HG02571 (cell line): Measurements from ENCODE around the gene CLN6.
"Not testable (repeated sequence)": the region's sequence is repeated elsewhere in the genome, so short reads cannot be mapped to it uniquely, and the experiment has no call there.

Source experiments
- ATAC-seq: cut with Tn5 transposase; IDR thresholded peaks from one replicate; pipeline ENCODE4 v1.9.1; 2021; ENCODE audit warnings: mild to moderate bottlenecking, moderate library complexity; ENCODE audit not compliant: unreplicated experiment

Gene CLN6

DNA sequence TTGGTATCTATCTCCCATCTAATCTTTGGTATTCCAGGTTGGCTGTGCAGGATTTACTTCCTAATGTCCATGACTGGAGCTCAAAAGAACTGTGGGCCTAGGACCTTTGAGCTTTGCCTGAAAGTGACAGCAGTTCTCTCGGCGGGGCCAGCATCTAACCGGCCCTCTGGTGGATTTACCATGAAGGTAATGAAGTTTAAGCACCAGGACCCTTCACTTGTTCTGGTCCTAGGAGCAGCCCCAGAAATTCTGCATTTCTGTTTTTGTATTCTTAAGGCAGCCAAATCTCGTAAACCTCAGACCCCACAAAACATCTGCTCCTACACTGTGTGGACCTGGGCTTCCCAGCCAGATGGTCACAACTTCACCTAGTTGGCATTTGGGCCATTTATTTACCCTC is 37.4 kb downstream of the CLN6 start:
- ATAC-seq = no peak

DNA sequence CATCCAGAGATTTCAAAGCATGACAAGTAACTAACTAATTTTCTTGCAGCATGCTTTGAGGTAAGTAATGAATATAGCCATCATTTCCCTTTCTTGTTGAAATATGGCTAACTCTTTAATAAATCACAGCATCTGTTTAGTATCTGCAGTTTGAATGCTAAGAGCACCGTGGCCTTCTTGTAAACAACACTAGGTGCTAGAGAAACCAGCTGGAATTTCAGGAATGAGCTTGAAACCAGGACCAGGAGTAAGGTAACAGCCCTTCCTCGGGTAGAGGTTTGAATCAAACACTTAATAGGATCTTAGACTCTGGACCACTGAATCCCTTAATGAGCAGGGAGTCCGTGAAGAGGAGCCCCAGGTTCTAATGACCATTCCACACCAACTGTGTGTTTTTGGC is 38.0 kb downstream of the CLN6 start:
- no peak for ATAC-seq

DNA sequence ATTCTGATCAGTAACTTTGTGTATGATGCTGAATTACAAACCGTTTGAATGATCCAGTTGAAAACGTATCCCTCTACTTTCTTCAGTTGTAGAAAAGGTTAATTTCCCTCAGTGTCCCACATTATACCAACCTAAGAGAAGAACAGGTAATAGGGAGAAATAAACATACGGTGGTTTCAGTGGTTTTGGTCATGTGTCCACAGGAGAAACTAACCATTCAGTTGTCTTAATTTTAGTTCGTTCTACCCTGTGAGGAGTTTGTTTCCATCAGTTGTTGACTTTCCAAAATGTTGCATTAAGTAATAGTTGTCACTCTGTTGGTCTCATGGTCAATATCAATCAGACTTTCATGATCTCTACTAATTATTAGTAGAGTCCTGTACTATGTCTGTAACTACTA is 39.5 kb downstream of the CLN6 start:
- no peak for ATAC-seq

- ATAC-seq = no peak
Measured at GRCh38 chr15:68188647-68189046, 40.9 kb downstream of the CLN6 start.

GRCh38 chr15:68187559-68187958 is 42.0 kb downstream of the CLN6 start:
- no peak for ATAC-seq

GRCh38 chr15:68186671-68187397 is 42.7 kb downstream of the CLN6 start:
- no peak for ATAC-seq

GRCh38 chr15:68184616-68185480 is 44.7 kb downstream of the CLN6 start:
- no peak for ATAC-seq

- no peak for ATAC-seq
Measured at GRCh38 chr15:68183616-68184315, 45.8 kb downstream of the CLN6 start.

GRCh38 chr15:68177742-68178141 is 51.8 kb downstream of the CLN6 start:
- no peak for ATAC-seq

DNA sequence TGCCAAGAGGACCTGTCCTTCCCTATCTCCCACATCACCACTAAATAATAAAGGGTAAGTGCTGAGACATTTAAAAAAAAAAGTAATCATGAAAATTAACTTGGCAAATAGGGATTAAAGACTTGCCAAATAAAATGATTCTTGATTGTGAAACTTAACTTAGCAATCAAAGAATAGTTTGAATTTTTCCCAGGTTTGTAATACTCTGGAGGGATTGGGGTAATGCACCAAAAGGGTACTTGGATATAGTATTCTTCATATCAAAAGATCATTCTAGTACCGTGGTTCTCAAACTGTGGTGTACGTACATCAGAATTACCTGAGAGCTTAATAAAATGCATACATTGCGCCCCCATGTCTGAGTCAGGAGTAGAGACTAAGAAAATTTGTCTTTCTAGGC is 52.9 kb downstream of the CLN6 start:
- no peak for ATAC-seq

DNA sequence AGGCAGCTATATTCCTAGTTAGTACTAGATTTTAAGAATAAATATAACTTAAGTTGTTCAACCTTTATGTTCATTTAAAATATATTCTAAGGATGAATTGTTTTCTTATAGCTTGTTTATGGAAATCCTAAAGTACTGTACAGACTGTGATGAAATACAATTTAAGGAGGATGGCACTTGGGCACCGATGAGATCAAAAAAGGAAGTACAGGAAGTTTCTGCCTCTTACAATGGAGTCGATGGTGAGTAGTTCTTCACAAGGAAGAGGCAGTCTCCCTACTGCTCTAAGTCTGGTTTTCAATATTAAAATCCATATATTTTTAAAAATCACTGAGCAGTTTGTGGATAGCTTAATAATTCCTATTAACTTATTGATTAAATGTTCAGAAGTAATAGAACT is 54.0 kb downstream of the CLN6 start:
- ATAC-seq = no peak

DNA sequence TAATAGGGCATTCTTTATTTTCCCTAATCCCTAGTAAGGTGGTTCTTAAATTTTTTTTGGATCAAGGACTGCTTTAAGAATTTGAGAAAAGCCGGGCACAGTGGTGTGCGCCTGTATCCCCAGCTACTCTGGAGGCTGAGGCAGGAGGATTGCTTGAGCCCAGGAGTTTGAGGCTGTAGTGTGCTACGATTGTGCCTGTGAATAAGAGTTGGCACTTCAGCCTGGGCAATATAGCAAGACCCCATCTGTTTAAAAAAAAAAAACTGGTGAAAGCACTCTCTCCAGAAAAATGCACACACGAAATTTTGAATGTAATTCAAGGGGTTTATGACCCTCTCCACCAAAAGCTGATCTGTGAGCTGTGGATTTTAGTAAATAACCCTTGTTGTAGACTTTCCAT is 56.4 kb downstream of the CLN6 start:
- ATAC-seq = no peak

DNA sequence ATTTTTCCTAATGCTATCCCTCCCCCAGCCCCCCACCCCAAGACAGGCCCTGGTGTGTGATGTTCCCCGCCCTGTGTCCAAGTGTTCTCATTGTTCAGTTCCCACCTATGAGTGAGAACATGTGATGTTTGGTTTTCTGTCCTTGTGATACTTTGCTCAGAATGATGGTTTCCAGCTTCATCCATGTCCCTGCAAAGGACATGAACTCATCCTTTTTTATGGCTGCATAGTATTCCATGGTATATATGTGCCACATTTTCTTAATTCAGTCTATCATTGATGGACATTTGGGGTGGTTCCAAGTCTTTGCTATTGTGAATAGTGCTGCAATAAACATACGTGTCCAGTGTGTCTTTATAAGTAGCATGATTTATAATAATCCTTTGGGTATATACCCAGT is 57.5 kb downstream of the CLN6 start:
- ATAC-seq = not testable (repeated sequence)

- ATAC-seq = no peak
Measured at GRCh38 chr15:68166847-68167246, 62.7 kb downstream of the CLN6 start.

GRCh38 chr15:68163191-68163590 is 66.3 kb downstream of the CLN6 start:
- ATAC-seq = no peak

DNA sequence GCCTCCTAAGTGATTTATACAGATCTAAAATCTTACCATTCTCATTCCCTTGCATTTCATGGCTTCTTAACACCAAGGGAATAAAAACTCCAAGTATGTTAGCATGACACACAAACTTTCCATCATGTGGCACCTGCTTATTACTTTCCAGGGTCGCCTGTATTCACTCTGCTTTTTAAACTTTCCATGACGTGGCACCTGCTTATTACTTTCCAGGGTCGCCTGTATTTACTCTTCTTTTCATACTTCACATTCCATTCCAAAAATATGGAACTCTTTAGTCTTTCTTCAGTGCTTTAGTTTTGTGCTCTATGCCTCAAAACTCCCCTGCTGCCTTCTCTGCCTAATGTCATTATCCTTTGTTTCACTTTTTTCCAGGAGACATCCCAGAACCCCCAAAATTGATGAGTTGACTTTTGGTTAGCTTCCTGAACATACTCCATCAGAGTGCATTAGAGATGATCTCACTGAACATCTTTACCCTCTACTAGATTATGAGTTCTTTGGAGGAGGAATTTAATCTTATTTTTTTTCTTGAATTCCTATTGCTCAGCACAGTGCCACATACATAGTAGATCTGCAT is 71.4 kb downstream of the CLN6 start:
- ATAC-seq = no peak

DNA sequence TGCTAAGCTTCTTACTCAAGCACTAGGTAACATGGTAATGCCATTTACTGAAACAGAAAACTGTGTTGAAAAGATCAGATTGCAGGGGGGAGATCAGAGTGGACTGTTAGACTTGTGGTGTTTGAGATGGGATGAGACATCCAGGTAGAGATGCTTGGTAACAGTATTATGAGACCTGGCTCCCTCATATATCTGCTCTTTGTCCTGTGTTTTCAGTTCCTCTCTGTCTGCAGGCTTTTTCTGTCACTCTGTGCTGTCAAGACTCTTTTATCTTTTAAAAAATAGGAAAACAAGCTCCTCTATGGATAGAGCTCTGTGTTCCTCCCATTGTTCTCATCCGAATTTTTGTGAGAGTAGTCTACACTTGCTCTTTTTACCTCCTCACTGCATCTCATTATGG is 72.5 kb downstream of the CLN6 start:
- ATAC-seq = no peak
